NCI-H446 (cell line): ENCODE measurements around the gene RPLP1.

Experiments
- DNase-seq, 2 experiments: peaks; one replicate each; lab custom pipeline; 2025; lab: John Stamatoyannopoulos, UW

The RPLP1 gene

GRCh38 chr15:69498282-69498681, 45.7 kb downstream of the RPLP1 start:
- no peak for DNase-seq

DNA sequence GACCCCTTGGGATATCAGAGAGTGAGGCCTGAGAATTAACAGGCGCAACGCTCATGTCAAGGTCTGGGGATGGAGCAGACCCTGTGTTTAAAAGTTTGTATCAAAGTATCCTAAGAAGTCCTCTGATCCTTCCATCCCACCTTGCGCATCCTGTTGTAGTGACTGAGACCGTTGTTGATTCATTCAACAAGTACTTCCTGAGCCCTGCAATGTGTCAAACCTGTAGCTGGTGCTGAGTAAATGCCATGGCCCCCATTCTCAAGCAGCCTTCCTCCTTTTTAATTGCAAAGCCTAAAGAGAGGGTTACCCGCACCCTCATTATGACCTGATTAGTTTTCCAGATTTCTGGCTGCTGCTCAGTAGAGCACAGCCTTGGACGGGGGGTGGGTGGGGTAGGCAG, 46.4 kb downstream of the RPLP1 start:
- DNase-seq, result no peak

DNA sequence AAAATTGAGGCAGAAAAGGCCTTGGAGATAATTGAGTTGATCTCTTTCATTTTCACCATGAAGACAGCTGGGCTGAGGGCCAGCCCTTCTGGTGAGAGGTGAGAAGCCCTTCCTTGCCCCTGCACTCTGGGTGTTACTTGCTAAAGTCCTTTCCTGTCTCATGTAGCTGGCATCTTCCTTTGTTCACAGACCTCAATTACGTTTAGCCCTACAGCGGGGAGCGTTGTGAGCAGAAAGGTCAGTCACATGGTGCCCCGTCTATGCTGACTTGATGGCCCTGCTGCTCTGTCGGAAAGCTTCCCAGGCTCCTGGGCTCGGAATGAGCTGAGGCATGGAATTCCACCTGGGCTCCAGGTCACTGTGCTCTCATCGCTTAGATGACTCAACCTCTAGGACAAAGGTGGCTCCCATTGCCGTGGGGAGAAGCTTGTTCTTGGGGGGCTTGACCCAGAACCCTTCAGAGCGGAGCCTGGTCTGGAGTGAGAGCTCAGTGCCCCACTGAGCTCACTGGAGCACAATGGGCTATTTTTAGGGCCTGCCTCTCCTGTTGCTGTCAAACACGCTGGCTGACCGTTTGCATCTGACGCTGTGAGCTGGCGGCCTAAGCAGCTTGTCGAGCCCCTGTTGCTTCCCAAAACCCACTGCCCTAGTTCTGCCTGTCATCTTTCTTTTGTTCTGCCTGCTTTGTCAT, 47.0 kb downstream of the RPLP1 start:
- DNase-seq, result no peak

GRCh38 chr15:69500339-69500738, 47.7 kb downstream of the RPLP1 start:
- DNase-seq, result no peak

GRCh38 chr15:69501456-69501855, 48.8 kb downstream of the RPLP1 start:
- DNase-seq, result no peak

GRCh38 chr15:69502470-69503045, 49.9 kb downstream of the RPLP1 start:
- no peak for DNase-seq

DNA sequence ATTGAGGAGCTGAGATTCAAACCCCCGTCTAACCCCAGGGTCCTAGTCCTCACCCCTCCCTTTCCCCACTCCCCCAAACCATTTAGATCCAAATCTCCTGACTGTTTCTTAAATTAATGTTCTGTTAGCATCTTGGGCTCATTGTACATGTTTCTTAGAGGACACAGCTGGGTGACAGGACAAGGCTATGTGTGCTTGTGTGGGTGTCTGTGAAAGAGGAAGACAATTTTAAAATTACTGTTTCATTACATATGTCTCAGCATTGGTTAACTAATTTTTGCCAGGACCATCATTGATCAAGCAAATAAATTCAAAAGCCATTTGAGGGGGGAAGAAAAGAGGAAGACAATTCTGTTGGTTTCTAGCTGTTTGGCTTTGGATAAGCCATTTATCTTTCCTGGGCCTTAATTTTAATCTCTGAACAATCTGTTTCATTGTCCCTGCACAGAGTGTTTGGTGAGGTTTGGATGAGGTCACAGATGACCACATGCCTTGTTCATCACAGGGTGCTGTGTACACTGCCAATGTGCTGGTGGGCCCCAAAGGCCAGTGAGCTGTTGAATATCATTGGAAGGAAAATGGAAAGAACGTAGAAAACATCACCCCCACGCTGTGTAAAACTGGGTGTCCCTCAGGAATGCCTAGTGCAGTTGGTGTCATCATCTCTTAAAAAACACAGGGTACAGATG, 51.9 kb downstream of the RPLP1 start:
- no peak for DNase-seq
